ENCODE data around the gene BACH2. TPM values are rescaled to one million over a fixed set of nuclear protein-coding genes. Genes with fewer than 3 reads are reported as not detected.

Gene BACH2
- total and polyA plus RNA-seq, 2 experiments from 2014 or later = 1.6 to 5.7 TPM

- Histone ChIP-seq H4K20me1 (replicated peaks; ENCODE audit: insufficient read depth) (no peaks in the 10 kb centered on the region), H3K27me3 (ENCODE audit: insufficient read depth) (no peaks in the 10 kb centered on the region), H3K36me3 (ENCODE audit: insufficient read depth) (no peaks in the 10 kb centered on the region), H3K4me2 (no peak overlapping the region), H2AFZ (no peak overlapping the region), H3K27ac (ENCODE audit: low read depth) (no peak overlapping the region), H3K79me2 (replicated peaks; ENCODE audit: insufficient read depth) (no peaks in the 10 kb centered on the region), H3F3A (replicated peaks; ENCODE audit: low read depth) (no peaks in the 10 kb centered on the region), H3K4me1 (ENCODE audit: insufficient read depth) (no peaks in the 10 kb centered on the region), H3K4me3 (no peak overlapping the region), H3K9me2 (ENCODE audit: insufficient read depth) (no peaks in the 10 kb centered on the region; the same call in 1 of the 2 replicates)
- peak; percentile 61 for DNase-seq (ENCODE audit: low spot score)
- TF ChIP-seq ETS1 (IDR thresholded peaks at IDR 0.05) = no peak
- no peak for TF ChIP-seq POLR2AphosphoS5 (IDR thresholded peaks at IDR 0.05; ENCODE audit: low read depth)
- TF ChIP-seq CTCF (conservative IDR thresholded peaks at IDR 0.05; ENCODE audit: low read depth in 2 of 2) = peak; percentile 46 to 59
- TF ChIP-seq JUNB (IDR thresholded peaks at IDR 0.05; ENCODE audit: unreplicated experiment) = no peak
- peaks cover 3% of the 10 kb centered on the region for H3K27me3 Mint-ChIP-seq (ENCODE audit: insufficient read depth, low read depth, poor library complexity)
- H3K4me1 Mint-ChIP-seq = no peaks in the 10 kb centered on the region; the same call in 1 of the 3 replicates
- H3K36me3 Mint-ChIP-seq (ENCODE audit: low read depth) = peaks cover 7% of the 10 kb centered on the region; the same call in 1 of the 3 replicates
- no peaks in the 10 kb centered on the region for H3K9me3 Mint-ChIP-seq
- peak; percentile 82 for ATAC-seq
- no peak overlapping the region for H3K27ac Mint-ChIP-seq
- H3K4me3 Mint-ChIP-seq = no peak overlapping the region
Measured at GRCh38 chr6:90274451-90275030, 22.1 kb downstream of the BACH2 start.

GRCh38 chr6:90273863-90274262 is 22.8 kb downstream of the BACH2 start:
- H3K27me3 Mint-ChIP-seq (ENCODE audit: insufficient read depth, low read depth, poor library complexity) = peaks cover 3% of the 10 kb centered on the region
- Histone ChIP-seq H3K27ac (ENCODE audit: low read depth) (no peak overlapping the region), H3K27me3 (ENCODE audit: insufficient read depth) (no peaks in the 10 kb centered on the region), H2AFZ (no peak overlapping the region), H3F3A (replicated peaks; ENCODE audit: low read depth) (no peaks in the 10 kb centered on the region), H3K4me2 (no peak overlapping the region), H3K9me2 (ENCODE audit: insufficient read depth) (no peaks in the 10 kb centered on the region; the same call in 1 of the 2 replicates), H3K4me1 (ENCODE audit: insufficient read depth) (no peaks in the 10 kb centered on the region), H4K20me1 (replicated peaks; ENCODE audit: insufficient read depth) (no peaks in the 10 kb centered on the region), H3K4me3 (no peak overlapping the region), H3K79me2 (replicated peaks; ENCODE audit: insufficient read depth) (no peaks in the 10 kb centered on the region), H3K36me3 (ENCODE audit: insufficient read depth) (no peaks in the 10 kb centered on the region)
- peaks cover 7% of the 10 kb centered on the region; the same call in 1 of the 3 replicates for H3K36me3 Mint-ChIP-seq (ENCODE audit: low read depth)
- ATAC-seq = no peak
- DNase-seq (ENCODE audit: low spot score) = no peak
- H3K9me3 Mint-ChIP-seq = no peaks in the 10 kb centered on the region
- H3K4me3 Mint-ChIP-seq = no peak overlapping the region
- H3K4me1 Mint-ChIP-seq = no peaks in the 10 kb centered on the region; the same call in 1 of the 3 replicates
- no peak overlapping the region for H3K27ac Mint-ChIP-seq
- TF ChIP-seq CTCF (conservative IDR thresholded peaks at IDR 0.05; ENCODE audit: low read depth in 2 of 2) (no peak), REST (IDR thresholded peaks at IDR 0.05; ENCODE audit: unreplicated experiment) (no peak), NANOG (IDR thresholded peaks at IDR 0.05; ENCODE audit: borderline replicate concordance) (no peak), STAT1 (IDR thresholded peaks at IDR 0.05; ENCODE audit: unreplicated experiment) (no peak), JUNB (IDR thresholded peaks at IDR 0.05; ENCODE audit: unreplicated experiment) (no peak), EZH2 (IDR thresholded peaks at IDR 0.05; ENCODE audit: low read depth, unreplicated experiment) (no peak)

Measured in GM23338 (cell line).